GM12878 (cell line): ENCODE measurements around the gene RPS6KC1. TPM values are rescaled to one million over a fixed set of nuclear protein-coding genes. Genes with fewer than 3 reads are reported as not detected.

Source experiments
- BCLAF1 ChIP-seq: fragments of 450-650 bp; IDR thresholded peaks from 2 replicates; pipeline ENCODE4 v1.6.1; 2017; ENCODE audit warnings: antibody characterized with exemption, mild to moderate bottlenecking, moderate library complexity
- CBX3 ChIP-seq: fragments of 200-600 bp; sonication (generic); IDR thresholded peaks from 2 replicates; pipeline ENCODE4 v1.6.1; 2016; ENCODE audit warnings: low read depth, borderline replicate concordance
- FOXM1 ChIP-seq: IDR thresholded peaks from 2 replicates; pipeline ENCODE4 v1.6.1; 2012; ENCODE audit warnings: low read depth, mild to moderate bottlenecking, inconsistent platforms, low read length, moderate library complexity
- GABPA ChIP-seq: IDR thresholded peaks from 2 replicates; pipeline ENCODE4 v1.6.1; 2014; ENCODE audit warnings: antibody characterized with exemption, low read depth, mild to moderate bottlenecking, inconsistent platforms
- MEF2B ChIP-seq: fragments of 450-650 bp; IDR thresholded peaks from 2 replicates; pipeline ENCODE4 v1.6.1; 2018; ENCODE audit warnings: mild to moderate bottlenecking, moderate library complexity; ENCODE audit not compliant: partially characterized antibody, poor library complexity, severe bottlenecking
- MYC ChIP-seq: IDR thresholded peaks from 2 replicates; pipeline ENCODE4 v1.6.1; 2011; ENCODE audit warnings: mild to moderate bottlenecking, low read length, moderate library complexity, inconsistent platforms; ENCODE audit not compliant: insufficient read depth, insufficient replicate concordance, insufficient read length, severe bottlenecking
- SMC3 ChIP-seq: IDR thresholded peaks from 2 replicates; pipeline ENCODE4 v1.6.1; 2011; ENCODE audit warnings: low read length, improper control_type of control experiment, borderline replicate concordance
- SUPT20H ChIP-seq: IDR thresholded peaks from 2 replicates; pipeline ENCODE4 v1.6.1; 2011; ENCODE audit warnings: low read depth, mild to moderate bottlenecking, low read length, moderate library complexity, borderline replicate concordance; ENCODE audit not compliant: control insufficient read depth
- SUZ12 ChIP-seq: fragments of 200-600 bp; sonication (generic); IDR thresholded peaks from one replicate; pipeline ENCODE4 v1.6.1; 2018; ENCODE audit warnings: antibody characterized with exemption, mild to moderate bottlenecking; ENCODE audit not compliant: unreplicated experiment
- WRNIP1 ChIP-seq: IDR thresholded peaks from 2 replicates; pipeline ENCODE4 v1.6.1; 2011; ENCODE audit warnings: low read depth, low read length, improper control_type of control experiment, borderline replicate concordance
- ZBED1 ChIP-seq: IDR thresholded peaks from 2 replicates; pipeline ENCODE4 v1.6.1; 2016; ENCODE audit warnings: borderline replicate concordance
- ZNF274 ChIP-seq: IDR thresholded peaks from one replicate; pipeline ENCODE4 v1.8.0; 2011; ENCODE audit not compliant: insufficient read length, insufficient read depth
- ZNF622 ChIP-seq: fragments of 450-650 bp; IDR thresholded peaks from 2 replicates; pipeline ENCODE4 v1.6.1; 2017; ENCODE audit warnings: mild to moderate bottlenecking, inconsistent platforms
- polyA plus RNA-seq, 11 experiments: library from polyadenylated mRNA; depleted of rRNA in 4 of 11; unstranded in 6 of 11; stranded (reverse) in 5 of 11; fragments of >200 nt; fragmentation: Nextera tagmentation in 4 of 11; fragmentation: Illumina TruSeq in 1 of 11; extraction: Ambion mirVana in 4 of 11; extraction: Trizol in 1 of 11; gene quantifications; 1 replicate in 1 of 11; 2 replicates in 10 of 11; pipeline versions ENCODE4 v1.2.1 to v1.2.3, GENCODE V29; 2011 to 2016; ENCODE audit warnings: inconsistent platforms in 2 of 11, missing spikeins in 2 of 11, low read depth in 1 of 11
- total RNA-seq, 4 experiments: library from RNA; depleted of rRNA in 3 of 4; stranded (reverse); fragments of >200 nt in 3 of 4; fragmentation: Illumina TruSeq in 1 of 4; extraction: Trizol in 1 of 4; gene quantifications; 2 replicates each; pipeline versions ENCODE4 v1.2.1 to v1.2.3, GENCODE V29; 2013 to 2021
- TF ChIP-seq, protein P1 (sequence below): fragments of 450-650 bp; formaldehyde crosslinking; IDR thresholded peaks from 2 replicates; pipeline ENCODE4 v1.4.0; 2020; ENCODE audit warnings: mild to moderate bottlenecking, moderate library complexity
- TF ChIP-seq, protein P2 (sequence below): IDR thresholded peaks from 2 replicates; pipeline ENCODE4 v1.6.1; 2012; ENCODE audit warnings: low read depth, low read length, improper control_type of control experiment
- TF ChIP-seq, protein P3 (sequence below): fragments of 450-650 bp; formaldehyde crosslinking; IDR thresholded peaks from 2 replicates; pipeline ENCODE4 v1.4.0; 2022; ENCODE audit warnings: mild to moderate bottlenecking, moderate library complexity

The RPS6KC1 gene
- total and polyA plus RNA-seq, 10 of the 15 experiments (the other 5 are each of a cell fraction or from before 2014, with no cell fraction given), result 2.9 to 17.3 (median 12.2) TPM

- TF ChIP-seq, protein P1, sequence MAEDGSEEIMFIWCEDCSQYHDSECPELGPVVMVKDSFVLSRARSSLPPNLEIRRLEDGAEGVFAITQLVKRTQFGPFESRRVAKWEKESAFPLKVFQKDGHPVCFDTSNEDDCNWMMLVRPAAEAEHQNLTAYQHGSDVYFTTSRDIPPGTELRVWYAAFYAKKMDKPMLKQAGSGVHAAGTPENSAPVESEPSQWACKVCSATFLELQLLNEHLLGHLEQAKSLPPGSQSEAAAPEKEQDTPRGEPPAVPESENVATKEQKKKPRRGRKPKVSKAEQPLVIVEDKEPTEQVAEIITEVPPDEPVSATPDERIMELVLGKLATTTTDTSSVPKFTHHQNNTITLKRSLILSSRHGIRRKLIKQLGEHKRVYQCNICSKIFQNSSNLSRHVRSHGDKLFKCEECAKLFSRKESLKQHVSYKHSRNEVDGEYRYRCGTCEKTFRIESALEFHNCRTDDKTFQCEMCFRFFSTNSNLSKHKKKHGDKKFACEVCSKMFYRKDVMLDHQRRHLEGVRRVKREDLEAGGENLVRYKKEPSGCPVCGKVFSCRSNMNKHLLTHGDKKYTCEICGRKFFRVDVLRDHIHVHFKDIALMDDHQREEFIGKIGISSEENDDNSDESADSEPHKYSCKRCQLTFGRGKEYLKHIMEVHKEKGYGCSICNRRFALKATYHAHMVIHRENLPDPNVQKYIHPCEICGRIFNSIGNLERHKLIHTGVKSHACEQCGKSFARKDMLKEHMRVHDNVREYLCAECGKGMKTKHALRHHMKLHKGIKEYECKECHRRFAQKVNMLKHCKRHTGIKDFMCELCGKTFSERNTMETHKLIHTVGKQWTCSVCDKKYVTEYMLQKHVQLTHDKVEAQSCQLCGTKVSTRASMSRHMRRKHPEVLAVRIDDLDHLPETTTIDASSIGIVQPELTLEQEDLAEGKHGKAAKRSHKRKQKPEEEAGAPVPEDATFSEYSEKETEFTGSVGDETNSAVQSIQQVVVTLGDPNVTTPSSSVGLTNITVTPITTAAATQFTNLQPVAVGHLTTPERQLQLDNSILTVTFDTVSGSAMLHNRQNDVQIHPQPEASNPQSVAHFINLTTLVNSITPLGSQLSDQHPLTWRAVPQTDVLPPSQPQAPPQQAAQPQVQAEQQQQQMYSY (CRISPR knock-in tag), result no peak
- TF ChIP-seq BCLAF1, result no peak
- TF ChIP-seq ZNF274, result no peak
- TF ChIP-seq ZBED1, result no peak
- TF ChIP-seq ZNF622, result no peak
- TF ChIP-seq, protein P2, sequence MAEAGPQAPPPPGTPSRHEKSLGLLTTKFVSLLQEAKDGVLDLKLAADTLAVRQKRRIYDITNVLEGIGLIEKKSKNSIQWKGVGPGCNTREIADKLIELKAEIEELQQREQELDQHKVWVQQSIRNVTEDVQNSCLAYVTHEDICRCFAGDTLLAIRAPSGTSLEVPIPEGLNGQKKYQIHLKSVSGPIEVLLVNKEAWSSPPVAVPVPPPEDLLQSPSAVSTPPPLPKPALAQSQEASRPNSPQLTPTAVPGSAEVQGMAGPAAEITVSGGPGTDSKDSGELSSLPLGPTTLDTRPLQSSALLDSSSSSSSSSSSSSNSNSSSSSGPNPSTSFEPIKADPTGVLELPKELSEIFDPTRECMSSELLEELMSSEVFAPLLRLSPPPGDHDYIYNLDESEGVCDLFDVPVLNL, result no peak
- TF ChIP-seq CBX3, result no peak
- TF ChIP-seq MEF2B, result no peak
- TF ChIP-seq SMC3, result no peak; the same call in 1 of the 2 replicates
- TF ChIP-seq GABPA, result peak; percentile 33
- no peak for TF ChIP-seq WRNIP1
- TF ChIP-seq MYC, result no peak
- TF ChIP-seq SUZ12, result no peak
- TF ChIP-seq SUPT20H, result no peak
- no peak for TF ChIP-seq FOXM1
- TF ChIP-seq, protein P3, sequence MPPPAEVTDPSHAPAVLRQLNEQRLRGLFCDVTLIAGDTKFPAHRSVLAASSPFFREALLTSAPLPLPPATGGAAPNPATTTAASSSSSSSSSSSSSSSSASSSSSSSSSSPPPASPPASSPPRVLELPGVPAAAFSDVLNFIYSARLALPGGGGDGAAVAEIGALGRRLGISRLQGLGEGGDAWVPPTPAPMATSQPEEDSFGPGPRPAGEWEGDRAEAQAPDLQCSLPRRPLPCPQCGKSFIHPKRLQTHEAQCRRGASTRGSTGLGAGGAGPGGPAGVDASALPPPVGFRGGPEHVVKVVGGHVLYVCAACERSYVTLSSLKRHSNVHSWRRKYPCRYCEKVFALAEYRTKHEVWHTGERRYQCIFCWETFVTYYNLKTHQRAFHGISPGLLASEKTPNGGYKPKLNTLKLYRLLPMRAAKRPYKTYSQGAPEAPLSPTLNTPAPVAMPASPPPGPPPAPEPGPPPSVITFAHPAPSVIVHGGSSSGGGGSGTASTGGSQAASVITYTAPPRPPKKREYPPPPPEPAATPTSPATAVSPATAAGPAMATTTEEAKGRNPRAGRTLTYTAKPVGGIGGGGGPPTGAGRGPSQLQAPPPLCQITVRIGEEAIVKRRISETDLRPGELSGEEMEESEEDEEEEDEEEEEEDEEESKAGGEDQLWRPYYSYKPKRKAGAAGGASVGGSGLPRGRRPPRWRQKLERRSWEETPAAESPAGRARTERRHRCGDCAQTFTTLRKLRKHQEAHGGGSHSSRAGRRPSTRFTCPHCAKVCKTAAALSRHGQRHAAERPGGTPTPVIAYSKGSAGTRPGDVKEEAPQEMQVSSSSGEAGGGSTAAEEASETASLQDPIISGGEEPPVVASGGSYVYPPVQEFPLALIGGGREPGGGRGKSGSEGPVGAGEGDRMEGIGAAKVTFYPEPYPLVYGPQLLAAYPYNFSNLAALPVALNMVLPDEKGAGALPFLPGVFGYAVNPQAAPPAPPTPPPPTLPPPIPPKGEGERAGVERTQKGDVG (CRISPR knock-in tag), result no peak
These were observed 35.7 kb upstream of the RPS6KC1 start, which contains the start of gene ANGEL2 (continued) for GRCh38 chr1:213015099-213016050.
